GM19397 (cell line): Measurements from ENCODE around the gene OVOL3.
"Not testable (repeated sequence)": the region's sequence is repeated elsewhere in the genome, so short reads cannot be mapped to it uniquely, and the experiment has no call there.

Experiments used
- ATAC-seq: cut with Tn5 transposase; IDR thresholded peaks from one replicate; pipeline ENCODE4 v1.9.1; 2021; ENCODE audit warnings: mild to moderate bottlenecking, moderate library complexity; ENCODE audit not compliant: unreplicated experiment

The OVOL3 gene

GRCh38 chr19:36125557-36125956 lies 14.6 kb downstream of the OVOL3 start:
- no peak for ATAC-seq

- no peak for ATAC-seq
These were observed 17.4 kb downstream of the OVOL3 start for GRCh38 chr19:36128392-36128736.

GRCh38 chr19:36131221-36131620 lies 20.3 kb downstream of the OVOL3 start:
- not testable (repeated sequence) for ATAC-seq

- not testable (repeated sequence) for ATAC-seq
These were observed 23.9 kb downstream of the OVOL3 start for GRCh38 chr19:36134867-36135266.

- no peak for ATAC-seq
These were observed 26.2 kb downstream of the OVOL3 start for GRCh38 chr19:36136964-36137686.

GRCh38 chr19:36139120-36139472 lies 28.2 kb downstream of the OVOL3 start:
- no peak for ATAC-seq

- peak; percentile 86 for ATAC-seq
These were observed 28.7 kb downstream of the OVOL3 start, which contains the start of gene CAPNS1 for GRCh38 chr19:36139473-36140303. CAPNS1 (plus strand) TSS chr19:36140066; CDS start chr19:36141012, 946 bp downstream.

- no peak for ATAC-seq
These were observed 29.5 kb downstream of the OVOL3 start for GRCh38 chr19:36140304-36141038.

- peak; percentile 35 for ATAC-seq
These were observed 30.3 kb downstream of the OVOL3 start for GRCh38 chr19:36141039-36141927.

- ATAC-seq = no peak
These were observed 31.1 kb downstream of the OVOL3 start for GRCh38 chr19:36142046-36142445.

GRCh38 chr19:36142496-36142895 lies 31.6 kb downstream of the OVOL3 start:
- ATAC-seq = no peak

- ATAC-seq = no peak
These were observed 33.7 kb downstream of the OVOL3 start for GRCh38 chr19:36144624-36145023.

- ATAC-seq = no peak
These were observed 38.9 kb downstream of the OVOL3 start for GRCh38 chr19:36149673-36150406.

GRCh38 chr19:36150586-36150985 lies 39.6 kb downstream of the OVOL3 start:
- no peak for ATAC-seq

- ATAC-seq = no peak
These were observed 40.4 kb downstream of the OVOL3 start for GRCh38 chr19:36151144-36152018.

GRCh38 chr19:36152019-36152351 lies 41.0 kb downstream of the OVOL3 start:
- ATAC-seq = no peak

GRCh38 chr19:36152352-36153091 lies 41.6 kb downstream of the OVOL3 start, which contains the start of gene COX7A1:
COX7A1 (minus strand) TSS chr19:36152447; CDS start chr19:36152407, 40 bp downstream.
- ATAC-seq = no peak

GRCh38 chr19:36153126-36153525 lies 42.2 kb downstream of the OVOL3 start:
- ATAC-seq = no peak
